Mesodermal cell (in vitro differentiated cells): ENCODE data around the gene SEBOX. TPM values are rescaled to one million over a fixed set of nuclear protein-coding genes. Genes with fewer than 3 reads are reported as not detected.

Source experiments
- H3K27ac ChIP-seq: 2 replicates; pipeline ENCODE4 v1.7.0; 2013; ENCODE audit warnings: mild to moderate bottlenecking, low read depth, low read length, moderate library complexity; ENCODE audit not compliant: severe bottlenecking
- H3K36me3 ChIP-seq: 2 replicates; pipeline ENCODE4 v1.7.1; 2013; ENCODE audit warnings: mild to moderate bottlenecking, low read length, moderate library complexity; ENCODE audit not compliant: control insufficient read depth, insufficient read depth
- H3K4me1 ChIP-seq: one replicate; pipeline ENCODE4 v1.7.1; 2013; ENCODE audit warnings: mild to moderate bottlenecking, low read length; ENCODE audit not compliant: insufficient read depth, control insufficient read depth, poor library complexity, severe bottlenecking
- H3K4me3 ChIP-seq: 2 replicates; pipeline ENCODE4 v1.7.0; 2013; ENCODE audit warnings: low read length, control low read depth, mild to moderate bottlenecking; ENCODE audit not compliant: insufficient read depth, poor library complexity, severe bottlenecking; ENCODE audit errors: extremely low read depth
- H3K9me3 ChIP-seq: 2 replicates; pipeline ENCODE4 v1.7.1; 2013; ENCODE audit warnings: mild to moderate bottlenecking, low read length, moderate library complexity; ENCODE audit not compliant: control insufficient read depth
- WGBS, 2 experiments: methylation state at CpG; one replicate each; pipeline ENCODE4 v1.1.5; 2013; ENCODE audit warnings: missing lambda C conversion rate in 2 of 2; ENCODE audit not compliant: insufficient coverage in 2 of 2; 5-methylcytosine and 5-hydroxymethylcytosine counted together
- polyA plus RNA-seq, 2 experiments: library from polyadenylated mRNA; stranded (reverse); fragments of 50-300 nt; gene quantifications; one replicate each; pipeline ENCODE4 v1.2.3, GENCODE V29; 2013

Gene SEBOX, protein sequence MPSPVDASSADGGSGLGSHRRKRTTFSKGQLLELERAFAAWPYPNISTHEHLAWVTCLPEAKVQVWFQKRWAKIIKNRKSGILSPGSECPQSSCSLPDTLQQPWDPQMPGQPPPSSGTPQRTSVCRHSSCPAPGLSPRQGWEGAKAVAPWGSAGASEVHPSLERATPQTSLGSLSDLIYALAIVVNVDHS
- not detected for polyA plus RNA-seq (2013, experiment 1 of 2)
- not detected for polyA plus RNA-seq (2013, experiment 2 of 2)

DNA sequence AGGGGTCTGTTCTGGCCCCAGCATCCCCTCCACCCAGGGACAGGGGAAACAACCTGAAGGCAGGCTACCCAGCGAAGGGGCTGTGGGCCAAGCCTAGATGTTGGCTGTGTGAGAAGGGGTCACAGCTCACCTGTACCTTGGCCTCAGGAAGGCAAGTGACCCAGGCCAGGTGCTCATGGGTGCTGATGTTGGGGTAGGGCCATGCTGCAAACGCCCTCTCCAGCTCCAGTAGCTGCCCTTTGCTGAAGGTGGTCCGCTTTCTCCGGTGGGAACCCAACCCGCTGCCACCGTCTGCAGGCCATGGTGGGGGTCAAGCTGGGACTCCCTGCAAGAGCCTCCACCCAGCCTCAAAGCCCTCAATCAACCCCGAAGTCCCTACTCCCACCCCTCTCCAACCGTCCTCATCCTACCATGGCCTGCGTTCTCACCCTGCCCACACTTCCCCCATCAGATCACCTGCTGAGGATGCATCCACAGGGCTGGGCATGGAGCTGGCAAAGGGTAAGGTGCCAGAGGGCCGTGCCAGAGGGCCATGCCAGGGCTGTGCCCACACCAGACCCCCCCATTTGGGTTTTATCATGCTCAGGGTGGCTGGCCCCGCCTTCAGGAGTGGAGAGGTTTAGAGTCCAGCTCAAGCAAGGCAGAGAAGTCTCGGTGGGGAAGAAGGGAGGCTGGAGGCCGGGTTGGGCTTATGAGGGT, at the start of gene SEBOX:
Gene SEBOX, minus strand, starts transcription at position 535 of the 699 bp plus-strand sequence. Its CDS starts 48 bp downstream, at position 487.
- H3K9me3 ChIP-seq, result no peaks in the 10 kb centered on the region
- H3K27ac ChIP-seq, result no peak within 1 kb of the TSS
- peaks cover 6% of the 10 kb centered on the region for H3K4me1 ChIP-seq
- no peak within 1 kb of the TSS for H3K4me3 ChIP-seq
- H3K36me3 ChIP-seq, result peaks cover 48% of the 10 kb centered on the region
- 97% methylated on average over 6 to 9 of the region's 13 CpGs for WGBS, 2 experiments

DNA sequence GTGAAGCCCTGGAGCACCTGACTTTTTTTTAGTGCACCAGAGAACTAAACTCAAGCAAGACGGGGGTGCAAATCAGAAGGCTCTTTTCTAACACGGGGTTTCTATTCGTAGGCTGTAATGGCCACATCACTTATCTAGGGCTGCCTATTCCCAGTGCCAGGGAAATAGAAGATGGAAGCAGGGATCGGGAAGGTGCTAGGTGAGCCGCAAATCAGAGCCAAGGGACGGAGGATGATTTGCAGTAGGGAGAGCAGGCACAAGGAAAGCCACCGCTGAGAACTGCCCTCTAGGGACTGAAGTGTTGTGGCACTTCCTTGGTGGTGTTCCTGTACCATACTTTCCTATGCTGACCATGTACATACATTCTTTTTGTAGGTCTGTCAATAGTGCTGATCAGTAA, 48.8 kb upstream of the SEBOX start:
- WGBS, 2 experiments, result 80 to 94% methylated on average over 3 to 6 of the region's 7 CpGs
- no peaks in the 10 kb centered on the region for H3K4me1 ChIP-seq
- H3K36me3 ChIP-seq, result no peaks in the 10 kb centered on the region
- H3K9me3 ChIP-seq, result no peaks in the 10 kb centered on the region
- H3K27ac ChIP-seq, result no peak overlapping the region
- no peak overlapping the region for H3K4me3 ChIP-seq

GRCh38 chr17:28412099-28412498, 47.1 kb upstream of the SEBOX start:
- H3K9me3 ChIP-seq, result no peaks in the 10 kb centered on the region
- no peak overlapping the region for H3K27ac ChIP-seq
- H3K36me3 ChIP-seq, result no peaks in the 10 kb centered on the region
- H3K4me1 ChIP-seq, result peaks cover 10% of the 10 kb centered on the region
- WGBS, 2 experiments, result 61 to 68% methylated on average over 3 of the region's 3 CpGs
- no peak overlapping the region for H3K4me3 ChIP-seq

DNA sequence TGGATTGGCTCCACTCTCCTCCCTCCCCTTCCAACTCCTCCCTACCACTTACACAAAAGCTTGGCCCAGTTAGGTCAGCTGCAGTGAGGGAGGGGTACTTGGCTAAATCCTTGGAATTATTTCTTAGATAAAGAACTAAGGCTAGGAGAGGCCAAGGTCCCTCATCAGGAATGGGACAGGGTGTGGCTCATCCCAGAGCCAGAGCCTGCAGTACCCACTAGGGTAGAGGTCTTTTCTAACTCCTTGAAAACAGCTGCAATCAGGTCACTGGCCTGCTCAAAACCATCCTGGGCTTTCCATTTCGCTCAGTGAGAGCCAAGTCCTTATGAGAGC, 42.9 kb upstream of the SEBOX start:
- WGBS, 2 experiments, result 80% methylated on average over 1 of the region's 1 CpG; no CpG with 5 or more reads in 1 of the 2 experiments
- H3K4me1 ChIP-seq, result peaks cover 17% of the 10 kb centered on the region
- H3K27ac ChIP-seq, result no peak overlapping the region
- no peak overlapping the region for H3K4me3 ChIP-seq
- no peaks in the 10 kb centered on the region for H3K36me3 ChIP-seq
- no peaks in the 10 kb centered on the region for H3K9me3 ChIP-seq

DNA sequence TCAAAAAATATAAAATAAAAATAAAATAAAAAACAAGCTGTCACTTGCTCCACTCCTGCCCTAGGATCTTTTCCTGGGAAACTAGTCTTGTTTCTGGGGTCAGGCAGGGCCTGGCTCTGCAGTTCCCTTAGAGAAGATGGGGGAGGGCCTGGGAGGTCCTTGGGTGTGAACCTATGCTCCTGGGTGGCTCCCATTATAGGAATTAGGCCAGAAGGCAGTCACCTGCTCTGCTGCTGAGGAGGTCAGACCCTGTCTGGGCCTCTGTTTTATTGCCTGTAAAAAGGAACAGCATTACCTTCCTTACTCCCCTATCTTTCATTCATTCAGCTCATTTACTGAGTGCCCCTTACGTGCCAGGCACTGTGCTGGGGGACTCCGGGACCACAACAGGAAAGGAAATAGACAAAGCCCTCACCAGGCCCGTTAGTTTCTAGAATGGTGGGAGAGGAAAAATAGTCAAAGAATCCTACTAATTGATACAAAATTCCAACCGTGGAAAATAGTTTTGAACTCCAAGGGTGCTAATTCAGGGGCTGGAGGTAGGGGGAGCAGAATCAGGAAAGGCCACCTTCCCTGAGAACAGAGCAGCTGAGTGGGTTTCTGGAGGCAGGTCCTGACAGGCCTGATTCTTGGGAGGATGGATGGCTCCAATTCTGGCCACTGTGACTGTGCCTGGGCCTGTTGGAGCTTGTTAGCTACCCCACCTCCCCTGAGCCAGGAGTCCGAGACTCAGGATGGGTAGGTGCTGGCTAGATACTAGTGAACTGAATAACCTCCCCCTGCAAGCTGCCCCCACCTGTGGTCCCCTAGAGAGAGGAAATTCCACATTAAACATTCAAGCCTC, 42.4 kb upstream of the SEBOX start:
- Histone ChIP-seq H3K4me1 (peaks cover 17% of the 10 kb centered on the region), H3K4me3 (no peak overlapping the region), H3K9me3 (no peaks in the 10 kb centered on the region), H3K27ac (no peak overlapping the region), H3K36me3 (no peaks in the 10 kb centered on the region)
- whole genome bisulfite sequencing, 2 experiments, result 20 to 83% methylated on average over 1 of the region's 5 CpGs

DNA sequence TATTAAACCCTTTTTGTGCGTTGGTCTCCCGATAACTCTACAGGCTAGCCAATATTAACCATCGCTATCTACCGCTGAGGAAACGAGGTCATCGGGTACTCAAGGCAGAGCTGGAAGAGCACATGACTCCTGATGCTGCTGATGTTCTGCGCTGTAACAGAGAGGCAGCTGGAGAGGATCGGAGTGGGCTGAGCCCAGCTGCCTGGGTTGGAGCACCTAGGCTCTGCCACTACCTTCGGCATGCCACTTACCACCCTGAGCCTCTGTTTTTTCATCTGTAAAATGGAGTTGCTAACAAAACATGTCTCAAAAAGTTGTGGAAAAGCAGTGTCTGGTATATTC, 41.4 kb upstream of the SEBOX start:
- 35 to 42% methylated on average over 9 of the region's 9 CpGs for WGBS, 2 experiments
- peaks cover 17% of the 10 kb centered on the region for H3K4me1 ChIP-seq
- H3K4me3 ChIP-seq, result peak overlapping the region; percentile 61
- no peak overlapping the region for H3K27ac ChIP-seq
- H3K9me3 ChIP-seq, result no peaks in the 10 kb centered on the region
- no peaks in the 10 kb centered on the region for H3K36me3 ChIP-seq

GRCh38 chr17:28405632-28406472, 40.9 kb upstream of the SEBOX start, which contains the start of gene SLC46A1:
SLC46A1 (minus strand) TSS chr17:28406212; CDS start chr17:28406114, 98 bp downstream.
- Histone ChIP-seq H3K27ac (no peak within 1 kb of the TSS), H3K4me3 (peak within 1 kb of the TSS; percentile 61), H3K4me1 (peaks cover 17% of the 10 kb centered on the region), H3K9me3 (no peaks in the 10 kb centered on the region), H3K36me3 (no peaks in the 10 kb centered on the region)
- 1 to 2% methylated on average over 56 to 59 of the region's 70 CpGs for WGBS, 2 experiments

DNA sequence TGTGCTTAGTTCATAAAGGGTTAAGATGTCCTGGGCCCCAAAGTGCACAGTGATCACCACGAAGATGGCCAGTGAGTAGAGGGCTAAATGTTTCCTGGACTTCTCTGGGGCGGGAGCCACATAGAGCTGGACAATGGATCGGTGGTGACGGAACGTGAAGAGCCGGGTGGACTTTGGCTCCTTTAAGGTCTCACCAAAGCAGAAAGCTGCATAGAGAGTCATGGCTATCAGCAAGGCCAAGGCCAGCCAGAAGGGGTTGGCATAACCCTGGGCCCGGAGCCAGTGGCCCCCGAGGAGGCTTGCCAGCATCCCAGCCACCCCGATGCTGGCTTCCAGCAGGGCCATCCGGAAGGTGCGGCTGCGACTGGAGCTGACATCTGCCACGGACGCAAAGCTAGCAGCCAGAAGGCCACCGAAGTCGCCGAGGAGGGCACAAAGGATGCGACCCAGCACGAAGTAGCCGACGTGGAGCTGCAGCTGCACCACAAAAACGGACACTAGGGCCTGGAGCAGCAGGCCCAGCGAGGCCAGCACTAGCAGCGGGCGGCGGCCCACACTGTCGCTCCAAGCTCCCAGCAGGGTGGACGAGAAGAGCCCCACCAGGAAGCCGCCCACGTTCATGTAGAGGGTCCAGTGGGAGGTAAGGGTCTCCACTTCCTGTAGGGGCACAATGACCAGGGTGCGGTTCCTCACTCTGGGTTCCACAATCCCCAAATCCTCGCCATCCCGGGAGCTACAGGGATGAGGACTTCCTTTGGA, 40.0 kb upstream of the SEBOX start:
- Histone ChIP-seq H3K4me1 (peaks cover 17% of the 10 kb centered on the region), H3K9me3 (no peaks in the 10 kb centered on the region), H3K4me3 (peak overlapping the region; percentile 61), H3K36me3 (peaks cover 4% of the 10 kb centered on the region), H3K27ac (no peak overlapping the region)
- 66 to 67% methylated on average over 31 to 32 of the region's 33 CpGs for WGBS, 2 experiments

DNA sequence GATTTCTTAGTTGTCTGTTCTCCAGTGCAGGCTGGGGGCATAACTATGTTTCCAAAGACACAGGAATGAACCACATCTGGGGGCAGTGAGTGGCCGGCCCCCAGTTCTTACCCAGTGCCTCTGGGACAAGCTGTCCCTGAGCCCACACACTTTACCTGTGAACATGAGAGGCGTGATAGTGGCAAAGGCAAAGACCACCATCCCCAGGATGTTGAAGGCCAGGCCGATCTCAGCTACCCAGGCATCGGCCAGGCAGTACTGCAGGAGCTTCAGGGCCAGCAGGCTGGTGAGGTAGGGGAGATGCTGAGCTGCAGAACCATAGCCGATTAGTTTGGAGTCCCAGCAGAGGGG, 39.4 kb upstream of the SEBOX start:
- Histone ChIP-seq H3K36me3 (peaks cover 5% of the 10 kb centered on the region), H3K4me3 (no peak overlapping the region), H3K27ac (no peak overlapping the region), H3K9me3 (no peaks in the 10 kb centered on the region), H3K4me1 (peaks cover 17% of the 10 kb centered on the region)
- WGBS, 2 experiments, result 93 to 94% methylated on average over 5 of the region's 5 CpGs

- Histone ChIP-seq H3K4me1 (peaks cover 17% of the 10 kb centered on the region), H3K27ac (no peak overlapping the region), H3K4me3 (no peak overlapping the region), H3K36me3 (peaks cover 5% of the 10 kb centered on the region), H3K9me3 (no peaks in the 10 kb centered on the region)
- WGBS, 2 experiments, result 90 to 100% methylated on average over 1 to 2 of the region's 2 CpGs
Measured at GRCh38 chr17:28404007-28404406, 39.0 kb upstream of the SEBOX start.
